Kidney glomerular epithelial cell (primary cell): ENCODE measurements around the gene TTLL11.
"Not testable (repeated sequence)": the region's sequence is repeated elsewhere in the genome, so short reads cannot be mapped to it uniquely, and the experiment has no call there.

ENCODE experiments used
- DNase-seq: peaks from one replicate; lab custom pipeline; 2025; lab: John Stamatoyannopoulos, UW

The TTLL11 gene

DNA sequence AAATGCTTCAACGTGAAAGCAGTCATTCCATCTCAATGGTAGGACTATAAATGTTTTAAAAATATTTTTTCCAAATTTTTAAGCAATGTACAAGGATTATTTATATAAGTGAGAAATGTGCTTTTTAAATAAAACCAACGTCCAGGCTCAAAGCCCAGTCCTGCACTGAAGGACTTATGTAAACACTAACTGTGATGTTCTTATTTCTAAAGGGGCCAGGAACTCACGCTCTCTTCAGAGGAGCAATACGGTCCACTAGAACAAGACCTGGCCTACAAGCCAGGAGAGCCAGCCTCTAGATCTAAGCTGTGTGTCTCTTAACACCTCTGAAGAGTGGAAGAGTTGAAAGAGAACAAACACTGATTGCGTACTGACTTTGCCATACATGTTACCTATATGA lies 12.1 kb downstream of the TTLL11 start:
- no peak for DNase-seq

DNA sequence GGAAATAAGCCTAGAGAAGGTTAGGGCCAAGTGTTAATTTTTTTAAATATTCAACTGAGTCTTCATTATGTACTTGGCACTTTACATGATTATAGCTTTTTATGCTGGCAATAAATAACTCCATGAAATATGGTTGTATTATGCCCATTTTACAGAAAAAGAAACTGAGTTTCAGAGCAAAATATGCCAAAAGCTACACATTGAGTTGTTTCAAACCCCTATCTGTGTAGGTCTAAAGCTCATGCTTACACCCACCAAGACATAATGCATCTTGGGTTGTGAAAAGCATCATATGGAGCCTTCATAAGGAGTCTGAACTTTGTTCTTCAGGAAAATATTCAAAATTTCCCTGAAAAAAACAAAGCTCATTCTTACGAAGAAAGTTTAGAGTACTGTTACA lies 14.6 kb downstream of the TTLL11 start:
- no peak for DNase-seq

DNA sequence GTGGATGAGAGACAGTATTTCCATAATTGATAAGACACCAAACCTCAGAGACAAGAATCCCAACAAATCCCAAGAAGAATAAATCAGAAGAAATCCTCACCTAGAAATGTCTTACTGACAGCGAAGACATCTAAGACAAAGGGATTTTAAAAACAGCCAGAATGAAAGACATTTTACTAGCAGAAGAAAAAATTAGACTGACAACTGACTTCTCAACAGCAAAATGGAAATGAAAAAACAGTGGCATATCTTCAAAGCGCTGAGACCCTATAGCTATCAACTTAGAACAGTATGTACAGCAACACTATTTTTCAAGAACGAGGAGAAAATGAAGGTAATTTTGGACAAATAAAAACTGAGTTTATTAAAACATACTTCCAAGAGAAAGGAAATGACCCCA lies 16.3 kb downstream of the TTLL11 start:
- no peak for DNase-seq

DNA sequence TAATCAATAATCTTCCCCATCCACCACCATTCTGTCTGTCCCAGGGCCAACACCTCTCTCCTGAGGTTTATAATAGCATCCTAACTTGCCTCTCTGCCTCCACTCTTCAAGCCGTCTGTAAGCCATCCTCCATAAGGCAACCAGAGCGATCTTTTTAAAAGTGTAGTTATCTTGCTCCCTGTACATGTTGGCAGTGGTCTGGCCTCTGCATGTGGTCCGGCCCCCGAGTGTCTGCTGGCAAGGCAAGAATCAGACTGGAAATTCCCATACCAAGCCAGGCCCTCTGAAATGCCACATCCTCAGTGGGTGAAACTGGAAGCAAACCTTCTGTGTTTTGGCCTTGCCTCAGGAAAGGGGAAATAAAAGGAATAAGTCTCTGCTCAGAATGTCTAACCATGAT lies 17.0 kb downstream of the TTLL11 start:
- no peak for DNase-seq

DNA sequence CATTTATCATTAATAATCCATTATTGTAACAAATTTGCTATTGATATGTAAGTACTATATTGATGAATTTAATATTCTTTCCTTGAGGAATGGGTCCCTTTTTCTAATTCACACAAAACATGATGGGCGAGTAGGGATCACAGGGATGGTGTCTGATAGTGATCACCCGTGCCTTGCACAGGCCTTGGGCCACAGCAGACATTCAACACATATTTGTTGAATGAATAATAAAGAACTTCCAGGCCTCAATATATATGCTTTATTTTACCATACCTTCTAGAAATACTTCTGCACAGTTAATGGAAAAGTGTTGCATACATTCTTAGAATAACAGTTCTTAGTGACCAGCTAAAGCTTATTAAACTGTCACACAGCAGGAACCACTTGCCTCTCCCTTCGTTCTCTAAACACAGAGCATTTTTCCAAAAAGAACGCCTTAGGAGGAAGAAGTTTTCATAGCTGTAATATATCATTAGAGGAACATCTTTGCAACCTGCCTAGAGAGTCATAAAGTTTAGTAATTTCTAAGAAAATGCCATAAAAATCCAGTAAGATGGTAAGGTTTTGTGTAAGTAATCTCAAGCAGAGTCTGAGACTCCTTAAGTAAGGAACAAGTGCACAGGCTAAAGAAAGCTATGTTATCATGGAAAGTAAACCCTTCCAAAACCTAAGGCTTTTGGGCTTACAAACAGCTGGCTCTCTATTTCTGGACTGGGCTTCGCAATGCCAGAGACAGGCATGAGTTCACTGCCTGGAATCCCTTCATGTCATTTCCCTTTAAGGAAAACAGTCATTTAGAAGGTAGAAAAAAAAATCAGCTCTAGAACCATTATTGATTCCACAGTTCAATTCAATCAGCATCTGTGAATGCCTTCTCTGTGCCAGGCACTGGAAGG lies 17.7 kb downstream of the TTLL11 start:
- no peak for DNase-seq

DNA sequence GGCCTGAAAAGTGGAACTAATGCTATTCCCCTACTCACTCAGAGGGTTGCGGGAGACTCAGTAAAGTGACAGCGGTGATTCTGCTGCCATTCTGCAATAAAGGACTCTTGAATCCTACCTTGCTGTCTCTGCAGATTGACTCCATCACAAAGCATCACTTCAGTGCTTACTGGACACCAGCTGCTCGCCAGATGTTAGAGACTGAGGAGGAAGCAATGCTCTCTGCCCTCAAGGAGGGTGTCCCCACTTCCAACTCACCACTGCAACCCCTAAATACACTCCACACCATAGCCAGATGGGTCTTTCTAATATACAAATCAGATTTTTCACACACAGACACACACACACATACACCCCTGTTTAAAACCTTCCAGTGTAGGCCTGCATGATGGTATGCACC lies 21.4 kb downstream of the TTLL11 start:
- no peak for DNase-seq

DNA sequence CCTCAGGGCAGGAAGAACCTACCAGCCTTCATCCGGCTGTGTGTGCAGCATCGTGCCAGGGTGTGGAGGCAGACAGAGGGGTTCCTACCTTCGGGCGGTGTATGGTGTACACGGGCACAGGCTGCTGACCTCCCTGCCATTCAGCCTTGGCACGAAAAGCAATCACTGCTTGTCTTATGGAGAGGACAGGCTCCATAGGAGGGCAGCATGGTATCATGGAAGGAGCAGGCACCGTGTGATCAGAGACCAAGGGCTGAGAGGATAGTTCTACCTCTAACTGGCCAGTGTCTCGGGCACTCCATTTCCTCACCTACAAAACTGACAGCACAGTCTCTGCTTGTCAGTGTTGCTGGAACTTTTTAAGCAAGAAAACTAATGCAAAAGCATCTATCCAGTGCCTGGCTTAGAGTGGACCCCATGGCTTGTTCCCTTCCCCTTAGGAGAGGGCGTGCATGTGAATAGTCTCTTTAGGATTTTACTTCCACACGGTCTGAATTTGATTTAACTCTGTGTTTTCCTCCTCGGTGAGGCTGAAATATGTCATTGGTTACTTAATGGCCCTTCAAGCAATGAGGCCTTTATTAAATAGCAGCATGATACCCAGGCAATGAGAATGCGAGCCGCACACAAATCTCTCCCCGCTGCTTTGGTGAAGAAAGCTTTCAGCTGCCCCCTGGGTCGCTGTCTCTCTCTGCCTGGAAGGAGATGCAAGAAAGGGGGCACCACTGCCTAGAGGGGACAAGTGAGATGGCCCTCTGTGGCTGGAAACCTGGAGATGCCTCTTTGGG lies 22.2 kb downstream of the TTLL11 start:
- no peak for DNase-seq

DNA sequence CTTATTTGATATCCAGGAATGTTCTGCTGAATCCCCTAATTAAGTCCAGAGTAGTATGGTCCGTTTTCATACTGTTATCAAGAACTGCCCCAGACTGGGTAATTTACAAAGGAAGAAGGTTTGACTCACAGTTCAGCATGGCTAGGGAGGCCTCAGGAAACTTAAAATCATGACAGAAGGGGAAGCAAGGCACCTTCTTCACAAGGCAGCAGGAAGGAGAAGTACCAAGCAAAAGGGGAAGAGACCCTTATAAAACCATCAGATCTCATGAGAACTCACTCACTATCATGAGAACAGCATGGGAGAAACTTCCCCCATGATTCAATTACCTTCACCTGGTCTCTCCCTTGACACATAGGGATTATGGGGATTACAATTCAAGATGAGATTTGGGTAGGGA lies 26.4 kb downstream of the TTLL11 start:
- not testable (repeated sequence) for DNase-seq

DNA sequence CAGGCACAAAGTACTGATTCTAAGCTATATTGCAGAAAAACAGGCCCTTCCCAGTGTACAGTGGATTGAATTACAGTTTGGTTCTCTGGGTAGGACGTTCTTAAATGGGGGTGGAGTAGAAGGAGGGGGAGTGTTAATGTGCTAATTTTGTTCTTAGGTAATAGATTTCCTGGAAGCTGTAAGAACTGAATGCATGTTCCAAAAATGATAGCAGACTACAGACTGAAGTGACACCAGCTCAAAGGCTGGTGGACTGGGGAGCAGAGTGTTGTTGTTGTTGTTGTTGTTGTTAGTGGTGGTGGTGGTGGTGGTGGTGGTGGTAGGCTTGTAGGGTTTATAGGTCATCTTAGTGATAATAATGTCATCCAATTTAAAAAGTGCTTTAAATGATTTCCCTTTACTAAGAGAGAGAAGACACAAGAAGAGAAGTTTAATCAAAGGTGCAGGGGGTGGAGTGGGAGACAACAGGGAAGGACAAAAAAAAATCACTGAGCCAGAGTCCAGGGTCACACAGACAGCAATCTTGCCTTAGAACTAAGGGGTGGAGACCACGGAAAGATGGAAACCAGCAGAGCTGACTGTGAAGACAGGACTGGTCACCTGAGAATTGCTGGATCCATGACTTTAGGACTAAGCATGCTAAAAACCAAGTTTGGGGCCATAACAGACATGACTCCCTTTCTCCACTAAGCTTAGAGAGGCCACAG lies 27.0 kb downstream of the TTLL11 start:
- no peak for DNase-seq

DNA sequence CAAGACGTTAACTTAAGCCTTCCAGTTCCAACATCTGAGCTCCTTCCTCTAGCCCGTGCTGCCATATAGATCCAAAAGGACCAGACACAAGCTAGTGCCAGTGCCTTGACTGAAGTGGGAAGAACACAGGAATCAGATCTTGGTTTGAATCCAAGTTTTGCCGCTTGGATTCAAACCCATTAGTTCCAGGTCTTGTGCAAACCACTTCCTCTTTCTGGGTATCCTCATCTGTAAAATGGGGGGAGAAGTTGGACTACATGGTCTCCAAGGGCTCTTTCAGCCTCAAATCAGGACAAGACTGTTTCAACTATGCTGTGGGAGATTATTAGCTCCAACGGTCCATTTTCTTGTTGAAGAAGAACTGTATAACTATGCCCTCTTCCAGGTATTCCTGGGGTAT lies 32.6 kb downstream of the TTLL11 start:
- no peak for DNase-seq

DNA sequence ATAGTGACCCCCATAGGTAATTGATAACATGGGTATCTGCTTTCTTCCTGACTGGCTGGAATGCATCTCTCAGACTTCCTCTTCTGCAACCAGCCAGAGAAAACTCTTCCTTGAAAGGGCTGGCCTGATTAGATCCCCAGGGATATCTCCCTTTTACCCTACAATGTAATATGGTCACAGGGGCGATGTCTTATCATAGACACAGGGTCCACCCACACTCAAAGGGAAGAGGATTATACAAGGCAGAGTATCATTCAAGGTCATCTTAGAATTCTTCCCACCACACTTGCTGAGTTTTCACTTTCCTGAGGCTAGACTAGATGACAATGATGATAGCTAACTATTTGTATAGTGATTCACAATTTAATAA lies 33.2 kb downstream of the TTLL11 start:
- peak; percentile 48 for DNase-seq

DNA sequence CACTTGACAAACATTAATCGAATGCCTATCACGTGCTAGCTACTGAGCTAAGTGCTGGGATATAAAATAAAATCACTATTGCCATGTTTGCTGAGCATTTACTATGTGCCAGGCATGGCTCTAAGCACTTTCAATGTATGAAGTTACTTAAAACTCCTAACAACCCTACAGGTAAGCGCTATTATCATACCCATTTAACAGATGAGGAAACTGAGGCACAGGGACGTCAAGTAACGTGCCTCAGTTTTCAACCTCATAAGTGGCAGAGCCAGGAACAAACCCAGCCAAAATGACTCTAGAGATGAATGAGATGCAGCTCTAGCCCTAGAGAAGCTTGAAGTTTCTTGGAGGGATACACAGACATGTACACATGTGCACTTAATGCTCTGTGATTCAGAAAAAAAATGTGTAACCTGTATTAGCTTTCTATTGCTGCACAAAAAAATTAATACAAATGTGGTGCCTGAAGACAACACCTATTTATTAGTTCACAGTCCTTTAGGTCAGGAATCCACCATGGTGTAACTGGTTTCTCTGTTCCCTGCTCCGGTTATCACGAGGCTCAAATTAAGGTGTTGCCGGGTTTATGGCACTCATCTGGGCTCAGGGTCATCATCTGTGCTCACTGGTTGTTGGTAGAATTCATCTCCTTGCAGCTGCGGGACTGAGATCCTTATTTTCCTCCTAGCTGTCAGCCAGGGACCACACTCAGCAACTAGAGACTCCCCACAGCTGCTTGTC lies 33.7 kb downstream of the TTLL11 start:
- no peak for DNase-seq

DNA sequence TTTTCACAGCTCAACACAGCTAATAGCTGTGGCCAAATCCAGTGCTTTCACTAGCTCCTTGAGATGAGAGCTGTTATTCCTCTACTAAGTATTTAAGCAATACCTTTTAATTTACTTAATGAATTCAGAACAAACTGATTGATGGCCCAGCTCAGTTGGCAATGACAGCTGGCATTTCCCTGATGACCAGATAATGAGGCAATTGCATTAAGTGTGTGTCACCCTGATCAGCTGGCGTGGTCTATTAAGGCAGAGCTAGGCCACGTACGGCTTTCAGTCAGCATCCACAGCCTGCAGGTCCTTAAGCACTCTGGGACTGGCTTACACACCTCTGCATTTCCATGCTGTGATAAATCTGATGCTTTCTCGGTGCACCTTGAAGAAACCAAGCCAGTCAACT lies 34.4 kb downstream of the TTLL11 start:
- no peak for DNase-seq

DNA sequence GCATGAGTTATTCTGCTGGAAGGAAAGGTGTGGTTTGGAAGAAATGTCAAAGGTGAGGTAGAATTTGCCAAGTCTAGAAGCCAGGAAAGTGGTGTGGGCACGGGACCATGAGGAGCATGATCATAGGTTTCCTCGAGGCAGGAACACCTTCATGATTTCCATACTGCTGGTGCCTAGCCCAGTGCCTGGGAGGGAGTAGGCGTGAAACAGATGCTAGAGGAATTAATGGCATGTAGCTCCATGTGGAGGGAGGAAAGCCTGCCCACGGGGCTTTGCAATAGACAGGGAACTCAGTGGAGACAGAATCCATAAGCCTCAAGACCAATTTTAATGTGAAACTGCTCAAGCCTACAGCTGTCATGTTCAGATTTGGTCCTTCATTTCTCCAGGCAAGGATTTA lies 35.1 kb downstream of the TTLL11 start:
- no peak for DNase-seq

DNA sequence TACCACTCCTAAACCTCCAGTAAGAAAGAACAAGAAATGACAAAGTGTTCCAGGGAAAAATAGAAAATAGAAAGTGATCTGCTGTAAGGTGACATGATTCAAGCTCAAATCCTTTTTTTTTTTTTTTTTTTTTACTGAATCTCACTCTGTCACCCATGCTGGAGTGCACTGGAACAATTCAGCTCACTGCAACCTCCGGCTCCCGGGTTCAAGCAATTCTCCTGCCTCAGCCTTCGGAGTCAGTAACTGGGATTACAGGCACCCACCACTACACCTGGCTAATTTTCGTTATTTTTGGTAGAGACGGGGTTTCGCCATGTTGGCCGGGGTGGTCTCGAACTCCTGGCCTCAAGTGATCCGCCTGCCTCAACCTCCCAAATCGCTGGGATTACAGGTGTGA lies 35.9 kb downstream of the TTLL11 start:
- DNase-seq = no peak

DNA sequence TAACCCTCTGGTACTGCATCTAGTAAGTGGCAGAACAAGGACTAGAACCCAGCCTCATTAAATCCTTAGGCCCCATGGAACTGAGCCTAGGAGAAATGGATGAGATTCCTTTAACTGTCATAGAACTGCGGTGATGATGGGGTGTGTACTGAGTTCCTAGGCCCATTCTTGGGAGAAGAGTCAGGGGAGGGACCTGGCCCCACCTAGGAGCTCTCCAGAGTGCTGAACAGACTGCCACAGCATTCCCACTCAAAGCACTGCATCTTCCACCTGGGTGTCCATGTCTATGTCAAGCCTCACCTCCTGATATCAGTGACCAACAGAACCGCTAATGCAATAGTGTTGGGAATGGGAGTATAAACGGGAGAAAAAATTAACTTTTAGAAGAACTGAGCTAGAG lies 36.6 kb downstream of the TTLL11 start:
- no peak for DNase-seq

DNA sequence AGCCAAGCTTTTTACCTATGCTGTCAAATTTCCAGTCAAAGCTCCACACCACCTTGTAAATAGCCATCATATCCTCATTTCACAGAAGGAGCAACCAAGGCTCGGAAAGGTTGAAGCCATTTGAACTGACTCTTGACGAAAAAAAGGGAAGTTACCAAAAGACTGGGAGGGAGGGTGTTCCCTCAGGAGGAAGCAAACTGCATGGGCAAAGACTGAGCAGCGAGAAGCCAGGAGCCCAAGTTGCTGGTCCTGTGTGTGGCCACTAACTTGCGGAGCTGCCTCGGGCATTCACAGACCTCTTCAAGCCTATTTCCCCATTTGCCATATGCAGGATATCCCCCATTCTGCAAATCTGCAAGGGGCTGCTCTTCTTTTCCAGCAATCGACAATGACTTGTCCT lies 37.4 kb downstream of the TTLL11 start:
- no peak for DNase-seq

DNA sequence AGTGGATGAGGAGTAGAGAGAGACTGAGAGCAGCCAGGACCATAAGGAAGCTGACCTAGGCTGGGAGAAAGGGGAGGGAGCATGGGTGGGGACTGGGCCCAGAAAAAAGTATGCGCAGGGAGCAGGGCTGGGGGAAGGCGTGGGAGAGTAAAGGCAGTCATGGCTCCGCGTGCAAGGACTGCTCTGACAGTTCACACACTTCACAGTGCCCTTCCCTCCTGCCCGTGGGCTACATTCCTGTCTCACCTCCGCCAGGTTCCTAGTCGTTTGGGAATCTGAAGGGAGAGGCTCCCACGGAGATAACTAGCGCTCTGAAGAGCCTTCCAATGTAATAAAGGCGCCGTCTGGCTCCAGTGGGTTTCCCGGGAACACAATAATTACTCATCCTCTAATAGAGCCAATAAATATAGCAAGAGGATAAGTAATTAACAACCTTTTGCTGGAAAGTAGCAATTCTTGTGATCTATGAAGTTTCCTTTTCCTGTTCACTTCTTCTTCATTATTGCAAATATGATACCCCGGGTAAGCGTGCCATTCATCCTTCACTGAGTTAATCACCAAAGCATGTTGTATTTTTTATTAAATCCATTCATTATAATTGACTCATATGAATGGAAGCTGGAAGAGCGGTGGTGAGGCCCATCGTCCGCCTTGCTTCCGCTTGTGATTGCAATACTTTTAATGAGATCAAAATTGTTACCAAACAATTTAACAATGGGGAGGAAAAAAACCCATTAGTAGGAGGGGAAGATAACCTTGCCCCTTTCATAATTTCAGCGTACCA lies 39.3 kb downstream of the TTLL11 start:
- DNase-seq = peak; percentile 57

DNA sequence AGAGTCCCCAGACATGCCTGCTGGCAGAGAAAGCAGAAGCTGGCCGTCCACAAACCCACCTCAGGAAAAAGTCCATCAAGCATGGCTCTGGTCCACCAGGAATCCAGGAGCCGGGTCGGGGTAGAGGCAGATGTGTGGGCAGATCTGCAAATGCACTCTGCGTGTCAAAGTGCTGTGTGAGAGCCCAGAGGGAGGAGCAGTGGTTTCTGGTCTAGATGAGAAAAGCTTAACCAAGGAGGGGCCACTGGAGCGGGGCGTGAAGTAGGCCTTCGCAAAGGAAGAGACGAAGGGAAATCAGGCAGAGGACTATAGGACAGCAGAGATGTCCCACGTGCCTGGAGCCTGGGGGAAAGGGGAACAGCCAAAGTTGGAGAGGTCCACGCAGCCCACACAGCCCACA lies 40.0 kb downstream of the TTLL11 start:
- peak; percentile 36 for DNase-seq

DNA sequence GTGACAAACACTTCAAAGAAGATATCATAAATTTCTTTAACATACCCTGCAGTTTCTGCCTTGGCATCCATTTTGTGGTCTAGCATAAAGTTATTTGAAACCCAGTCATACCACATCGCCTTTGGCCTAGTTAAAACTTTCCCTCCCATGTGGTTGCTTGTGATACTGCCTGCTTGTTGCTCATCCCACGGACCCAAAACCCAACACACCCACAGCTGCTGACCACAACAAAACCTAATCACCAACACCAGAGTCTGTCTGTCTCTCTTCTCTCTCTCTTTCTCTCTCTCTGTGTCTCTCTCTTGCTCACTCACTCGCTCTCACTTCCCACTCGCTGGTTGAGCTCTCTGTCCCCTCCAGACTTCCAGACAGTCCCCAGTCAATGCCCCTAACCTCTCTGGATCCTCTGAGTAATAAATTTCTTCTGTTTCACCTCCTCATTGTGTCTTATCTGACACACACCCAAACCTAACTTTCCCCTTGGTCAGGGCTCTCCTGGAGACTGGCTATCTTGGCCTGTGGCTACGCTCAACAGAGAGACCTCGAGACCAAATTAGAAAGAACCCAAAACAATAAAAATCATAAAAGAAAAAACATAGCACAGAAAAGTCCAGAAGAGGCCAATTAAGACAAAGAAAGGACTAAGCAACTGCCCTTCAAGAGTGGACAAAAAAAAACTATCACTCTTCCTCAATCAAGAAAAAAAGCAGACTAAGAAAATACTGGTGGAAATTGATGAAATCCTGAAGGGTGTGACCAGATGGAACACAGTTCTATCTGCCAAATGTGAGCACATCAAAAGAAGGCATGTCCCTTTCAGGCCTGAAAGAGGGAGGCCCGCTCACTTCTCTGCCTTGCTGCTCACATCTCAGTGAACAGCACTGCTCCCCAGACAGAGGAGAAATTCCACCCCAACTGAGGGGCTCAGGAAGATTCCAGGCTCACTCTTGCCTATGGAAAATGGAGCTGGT lies 41.5 kb downstream of the TTLL11 start:
- peak; percentile 20 for DNase-seq
